GM19372 (cell line): ENCODE data around the gene FGD4.

Source experiments
- ATAC-seq: cut with Tn5 transposase; IDR thresholded peaks from one replicate; pipeline ENCODE4 v1.9.1; 2021; ENCODE audit warnings: mild to moderate bottlenecking, low read depth, moderate library complexity; ENCODE audit not compliant: unreplicated experiment

Gene FGD4

GRCh38 chr12:32402170-32402569 lies 2.8 kb downstream of the FGD4 start:
- ATAC-seq, result no peak

- ATAC-seq, result no peak
Measured at GRCh38 chr12:32402946-32403345, 3.6 kb downstream of the FGD4 start.

GRCh38 chr12:32407795-32408194 lies 8.4 kb downstream of the FGD4 start:
- ATAC-seq, result no peak

GRCh38 chr12:32413412-32413811 lies 14.1 kb downstream of the FGD4 start:
- ATAC-seq, result no peak

- ATAC-seq, result no peak
Measured at GRCh38 chr12:32418221-32418620, 18.9 kb downstream of the FGD4 start.

GRCh38 chr12:32418903-32419519 lies 19.7 kb downstream of the FGD4 start:
- ATAC-seq, result no peak

- no peak for ATAC-seq
Measured at GRCh38 chr12:32419520-32419960, 20.2 kb downstream of the FGD4 start.

GRCh38 chr12:32420356-32420755 lies 21.0 kb downstream of the FGD4 start:
- no peak for ATAC-seq

GRCh38 chr12:32423559-32423958 lies 24.2 kb downstream of the FGD4 start:
- ATAC-seq, result no peak

GRCh38 chr12:32431025-32431424 lies 31.7 kb downstream of the FGD4 start:
- no peak for ATAC-seq

- no peak for ATAC-seq
Measured at GRCh38 chr12:32435921-32436705, 36.8 kb downstream of the FGD4 start.

GRCh38 chr12:32437095-32437515 lies 37.7 kb downstream of the FGD4 start:
- ATAC-seq, result no peak

GRCh38 chr12:32440120-32440865 lies 40.9 kb downstream of the FGD4 start:
- ATAC-seq, result no peak

GRCh38 chr12:32443491-32443890 lies 44.1 kb downstream of the FGD4 start:
- ATAC-seq, result no peak

- no peak for ATAC-seq
Measured at GRCh38 chr12:32444895-32445294, 45.5 kb downstream of the FGD4 start.

GRCh38 chr12:32445356-32445755 lies 46.0 kb downstream of the FGD4 start:
- ATAC-seq, result no peak

- no peak for ATAC-seq
Measured at GRCh38 chr12:32446316-32447119, 47.2 kb downstream of the FGD4 start.

GRCh38 chr12:32448586-32448985 lies 49.2 kb downstream of the FGD4 start:
- no peak for ATAC-seq

GRCh38 chr12:32450363-32450762 lies 51.0 kb downstream of the FGD4 start:
- no peak for ATAC-seq

- ATAC-seq, result no peak
Measured at GRCh38 chr12:32450768-32451167, 51.4 kb downstream of the FGD4 start.

GRCh38 chr12:32451816-32452215 lies 52.5 kb downstream of the FGD4 start:
- no peak for ATAC-seq
